ENCODE measurements around the gene MIER2.

GRCh38 chr19:313169-313987 lies 31.2 kb downstream of the MIER2 start:
- TF ChIP-seq CTCF (IDR thresholded peaks at IDR 0.05) (no peak), POLR2A (IDR thresholded peaks at IDR 0.05) (no peak)

All from stomach (tissue), 4 donors.